ENCODE results near the gene NCAPD3.
"Not testable (repeated sequence)": the region's sequence is repeated elsewhere in the genome, so short reads cannot be mapped to it uniquely, and the experiment has no call there.

The NCAPD3 gene

GRCh38 chr11:134223836-134224709, at the start of gene NCAPD3, which contains the start of gene VPS26B:
Gene NCAPD3 (minus strand): TSS chr11:134223967. CDS start chr11:134223926, 41 bp downstream.
Gene VPS26B (plus strand): TSS chr11:134224671. CDS start chr11:134225123, 452 bp downstream.
- DNase-seq = peak; percentile 64

- no peak for DNase-seq
Measured at GRCh38 chr11:134273317-134273712, 49.5 kb upstream of the NCAPD3 start.

GRCh38 chr11:134272381-134273316, 48.9 kb upstream of the NCAPD3 start:
- no peak for DNase-seq

GRCh38 chr11:134271978-134272377, 48.2 kb upstream of the NCAPD3 start:
- no peak for DNase-seq

GRCh38 chr11:134270250-134270714, 46.5 kb upstream of the NCAPD3 start:
- no peak for DNase-seq

- DNase-seq = no peak
Measured at GRCh38 chr11:134267966-134268365, 44.2 kb upstream of the NCAPD3 start.

GRCh38 chr11:134267461-134267860, 43.7 kb upstream of the NCAPD3 start:
- no peak for DNase-seq

GRCh38 chr11:134266841-134267251, 43.1 kb upstream of the NCAPD3 start:
- no peak for DNase-seq

GRCh38 chr11:134266440-134266839, 42.7 kb upstream of the NCAPD3 start:
- DNase-seq = no peak

- no peak for DNase-seq
Measured at GRCh38 chr11:134264966-134265764, 41.4 kb upstream of the NCAPD3 start.

GRCh38 chr11:134261626-134262488, 38.1 kb upstream of the NCAPD3 start:
- no peak for DNase-seq

GRCh38 chr11:134260983-134261382, 37.2 kb upstream of the NCAPD3 start:
- no peak for DNase-seq

GRCh38 chr11:134260503-134260902, 36.7 kb upstream of the NCAPD3 start:
- DNase-seq = no peak

- DNase-seq = no peak
Measured at GRCh38 chr11:134258577-134258976, 34.8 kb upstream of the NCAPD3 start.

GRCh38 chr11:134257101-134257500, 33.3 kb upstream of the NCAPD3 start:
- DNase-seq = no peak

- DNase-seq = not testable (repeated sequence)
Measured at GRCh38 chr11:134255184-134255561, 31.4 kb upstream of the NCAPD3 start.

GRCh38 chr11:134254433-134255183, 30.8 kb upstream of the NCAPD3 start:
- DNase-seq = no peak

- peak; percentile 80 for DNase-seq
Measured at GRCh38 chr11:134253188-134253993, 29.6 kb upstream of the NCAPD3 start, which contains the start of the genes ACAD8 and THYN1. Gene ACAD8 (plus strand): TSS chr11:134253568. CDS start chr11:134253601, 33 bp downstream. Gene THYN1 (minus strand): TSS chr11:134253352. CDS start chr11:134252882, 470 bp downstream.

Measured in NCI-H1694 treated with DMSO at 0.1 percent for 48 hours (cell line).